ENCODE measurements around the gene DNAJC13. TPM values are rescaled to one million over a fixed set of nuclear protein-coding genes. Genes with fewer than 3 reads are reported as not detected.

The DNAJC13 gene
- total RNA-seq, 1 experiment from 2014 or later, result 72.4 TPM

- no peak for DNase-seq
- intact Hi-C loops (cut with micrococcal nuclease; ENCODE audit: unreplicated experiment), result no loop called here
- Mint-ChIP-seq H3K36me3 (ENCODE audit: insufficient read depth, unreplicated experiment) (no peaks in the 10 kb centered on the region), H3K4me3 (ENCODE audit: low read depth, unreplicated experiment) (no peak overlapping the region), H3K27ac (ENCODE audit: unreplicated experiment) (no peak overlapping the region), H3K9me3 (ENCODE audit: low read depth, unreplicated experiment) (no peaks in the 10 kb centered on the region), H3K27me3 (ENCODE audit: unreplicated experiment) (no peaks in the 10 kb centered on the region), H3K4me1 (ENCODE audit: low read depth, unreplicated experiment) (no peaks in the 10 kb centered on the region)
- no peak for TF ChIP-seq CTCF (IDR thresholded peaks at IDR 0.05; ENCODE audit: unreplicated experiment)
- CTCF ChIA-PET, result interaction anchor here (1.1 to 1.3 kb wide), 2 partner anchors 11 to 56 kb away, joined by 3 to 4 read pairs; no protein-coding TSS in a partner anchor
- no TSS peak for BruUV-seq (replicated peaks)
Measured at GRCh38 chr3:132406587-132406986, 10.7 kb upstream of the DNAJC13 start.

GRCh38 chr3:132407025-132407424 is 10.3 kb upstream of the DNAJC13 start:
- no peak overlapping the region for H3K4me3 Mint-ChIP-seq (ENCODE audit: low read depth, unreplicated experiment)
- H3K36me3 Mint-ChIP-seq (ENCODE audit: insufficient read depth, unreplicated experiment), result no peaks in the 10 kb centered on the region
- TF ChIP-seq CTCF (IDR thresholded peaks at IDR 0.05; ENCODE audit: unreplicated experiment), result no peak
- no TSS peak for BruUV-seq (replicated peaks)
- H3K27ac Mint-ChIP-seq (ENCODE audit: unreplicated experiment), result no peak overlapping the region
- intact Hi-C loops (cut with micrococcal nuclease; ENCODE audit: unreplicated experiment), result no loop called here
- H3K27me3 Mint-ChIP-seq (ENCODE audit: unreplicated experiment), result no peaks in the 10 kb centered on the region
- CTCF ChIA-PET, result no interaction called here
- no peaks in the 10 kb centered on the region for H3K9me3 Mint-ChIP-seq (ENCODE audit: low read depth, unreplicated experiment)
- no peaks in the 10 kb centered on the region for H3K4me1 Mint-ChIP-seq (ENCODE audit: low read depth, unreplicated experiment)
- DNase-seq, result no peak

GRCh38 chr3:132414841-132415240 is 2.5 kb upstream of the DNAJC13 start:
- intact Hi-C loops (cut with micrococcal nuclease; ENCODE audit: unreplicated experiment), result loop anchor here (5.0 kb wide), 1 partner anchor 158 kb away; no protein-coding TSS in a partner anchor
- BruUV-seq (replicated peaks), result no TSS peak
- peaks cover 25% of the 10 kb centered on the region for H3K36me3 Mint-ChIP-seq (ENCODE audit: insufficient read depth, unreplicated experiment)
- H3K27ac Mint-ChIP-seq (ENCODE audit: unreplicated experiment), result no peak overlapping the region
- CTCF ChIA-PET, result no interaction called here
- peaks cover 22% of the 10 kb centered on the region for H3K4me1 Mint-ChIP-seq (ENCODE audit: low read depth, unreplicated experiment)
- no peaks in the 10 kb centered on the region for H3K9me3 Mint-ChIP-seq (ENCODE audit: low read depth, unreplicated experiment)
- DNase-seq, result no peak
- no peak for TF ChIP-seq CTCF (IDR thresholded peaks at IDR 0.05; ENCODE audit: unreplicated experiment)
- H3K4me3 Mint-ChIP-seq (ENCODE audit: low read depth, unreplicated experiment), result no peak overlapping the region
- no peaks in the 10 kb centered on the region for H3K27me3 Mint-ChIP-seq (ENCODE audit: unreplicated experiment)

- CTCF ChIA-PET, result no interaction called here
- Mint-ChIP-seq H3K36me3 (ENCODE audit: insufficient read depth, unreplicated experiment) (peaks cover 25% of the 10 kb centered on the region), H3K4me1 (ENCODE audit: low read depth, unreplicated experiment) (peaks cover 33% of the 10 kb centered on the region), H3K9me3 (ENCODE audit: low read depth, unreplicated experiment) (no peaks in the 10 kb centered on the region), H3K4me3 (ENCODE audit: low read depth, unreplicated experiment) (peak overlapping the region; percentile 91), H3K27ac (ENCODE audit: unreplicated experiment) (peak overlapping the region; percentile 90), H3K27me3 (ENCODE audit: unreplicated experiment) (no peaks in the 10 kb centered on the region)
- no peak for TF ChIP-seq CTCF (IDR thresholded peaks at IDR 0.05; ENCODE audit: unreplicated experiment)
- DNase-seq, result no peak
- BruUV-seq (replicated peaks), result no TSS peak
- intact Hi-C loops (cut with micrococcal nuclease; ENCODE audit: unreplicated experiment), result loop anchor here (5.0 kb wide), 1 partner anchor 159 kb away; no protein-coding TSS in a partner anchor
Measured at GRCh38 chr3:132416161-132416560, 1.1 kb upstream of the DNAJC13 start.
